CD4-positive, alpha-beta T cell (primary cell): ENCODE data around the gene CDT1. TPM values are rescaled to one million over a fixed set of nuclear protein-coding genes. Genes with fewer than 3 reads are reported as not detected.

ENCODE experiments used
- ATAC-seq: fragments of 200-7000 bp; cut with Tn5 transposase; one replicate; pipeline ENCODE4 v1.10.0; 2022; ENCODE audit warnings: mild to moderate bottlenecking; ENCODE audit not compliant: poor library complexity
- CTCF ChIA-PET: fragments of 350-600 bp; sonication (Branson Sonifier 250); formaldehyde crosslinking; loops from one replicate; lab custom pipeline; 2021; ENCODE audit warnings: antibody characterized with exemption, inconsistent platforms; lab: Charles Lee
- POLR2A ChIA-PET: fragments of 350-600 bp; sonication (Branson Sonifier 250); formaldehyde crosslinking; loops from one replicate; lab custom pipeline; 2021; ENCODE audit warnings: antibody characterized with exemption, inconsistent platforms; lab: Charles Lee
- DNase-seq, 14 experiments: peaks; one replicate each; pipeline ENCODE4 v3.0.0-alpha.2; 2013 to 2020; ENCODE audit warnings: mixed read lengths in 2 of 14
- H3K27ac ChIP-seq, 2 donors: one replicate each; pipeline versions ENCODE4 v1.5.1 to v1.7.0; 2013; ENCODE audit warnings: low read length in 2 of 2, low read depth in 1 of 2, mild to moderate bottlenecking in 1 of 2
- H3K27me3 ChIP-seq, 2 experiments: 1 replicate in 1 of 2; 2 replicates in 1 of 2; pipeline versions ENCODE4 v1.6.1 to v1.7.0; 2013; ENCODE audit warnings: low read length in 2 of 2, control low read depth in 1 of 2, mild to moderate bottlenecking in 1 of 2, moderate library complexity in 1 of 2; ENCODE audit not compliant: insufficient read depth in 2 of 2, control insufficient read depth in 1 of 2
- H3K36me3 ChIP-seq: one replicate; pipeline ENCODE4 v1.6.1; 2013; ENCODE audit warnings: low read length, control low read depth; ENCODE audit not compliant: insufficient read depth
- H3K4me1 ChIP-seq: one replicate; pipeline ENCODE4 v1.6.1; 2013; ENCODE audit warnings: low read length, control low read depth; ENCODE audit not compliant: insufficient read depth
- H3K4me3 ChIP-seq: one replicate; pipeline ENCODE4 v1.5.1; 2013; ENCODE audit warnings: mild to moderate bottlenecking, low read length, moderate library complexity
- H3K9me3 ChIP-seq, 2 experiments: 1 replicate in 1 of 2; 2 replicates in 1 of 2; pipeline versions ENCODE4 v1.6.1 to v1.7.0; 2013; ENCODE audit warnings: low read length in 2 of 2, mild to moderate bottlenecking in 2 of 2, control low read depth in 1 of 2, moderate library complexity in 1 of 2; ENCODE audit not compliant: control insufficient read depth in 1 of 2, insufficient read depth in 1 of 2
- H3K27ac Mint-ChIP-seq: one replicate; pipeline ENCODE4 v1.8.0; 2020; ENCODE audit warnings: mixed read lengths
- H3K27me3 Mint-ChIP-seq: one replicate; pipeline ENCODE4 v1.8.0; 2021; ENCODE audit warnings: mixed read lengths
- H3K36me3 Mint-ChIP-seq: one replicate; pipeline ENCODE4 v1.8.0; 2021; ENCODE audit warnings: low read depth, mixed read lengths
- H3K4me1 Mint-ChIP-seq: one replicate; pipeline ENCODE4 v1.8.0; 2021; ENCODE audit warnings: low read depth, mixed read lengths
- H3K4me3 Mint-ChIP-seq: one replicate; pipeline ENCODE4 v1.8.0; 2020; ENCODE audit warnings: mild to moderate bottlenecking, mixed read lengths
- H3K9me3 Mint-ChIP-seq: one replicate; pipeline ENCODE4 v1.8.0; 2020; ENCODE audit warnings: mixed read lengths
- intact Hi-C, 2 experiments: fragments of 100-400 bp; cut with DNase I in 1 of 2; cut with micrococcal nuclease in 1 of 2; formaldehyde crosslinking; loops; one replicate each; pipeline versions ENCODE4 v1.15.1 to v1.9.0; 2023 to 2025; cut with DNase I, micrococcal nuclease
- total RNA-seq, 174 experiments: library from RNA in 2 of 174; stranded (reverse) in 2 of 174; gene quantifications; one replicate each; pipeline ENCODE4 v1.2.3 and lab custom pipeline; 2021 to 2026
- TF ChIP-seq, protein P1 (sequence below): fragments of 200-600 bp; IDR thresholded peaks from one replicate; pipeline ENCODE4 v1.8.0; 2022; ENCODE audit warnings: antibody characterized with exemption, mild to moderate bottlenecking

Gene CDT1
- total RNA-seq, 2 experiments from 2014 or later: 0.47 to 1.0 TPM

DNA sequence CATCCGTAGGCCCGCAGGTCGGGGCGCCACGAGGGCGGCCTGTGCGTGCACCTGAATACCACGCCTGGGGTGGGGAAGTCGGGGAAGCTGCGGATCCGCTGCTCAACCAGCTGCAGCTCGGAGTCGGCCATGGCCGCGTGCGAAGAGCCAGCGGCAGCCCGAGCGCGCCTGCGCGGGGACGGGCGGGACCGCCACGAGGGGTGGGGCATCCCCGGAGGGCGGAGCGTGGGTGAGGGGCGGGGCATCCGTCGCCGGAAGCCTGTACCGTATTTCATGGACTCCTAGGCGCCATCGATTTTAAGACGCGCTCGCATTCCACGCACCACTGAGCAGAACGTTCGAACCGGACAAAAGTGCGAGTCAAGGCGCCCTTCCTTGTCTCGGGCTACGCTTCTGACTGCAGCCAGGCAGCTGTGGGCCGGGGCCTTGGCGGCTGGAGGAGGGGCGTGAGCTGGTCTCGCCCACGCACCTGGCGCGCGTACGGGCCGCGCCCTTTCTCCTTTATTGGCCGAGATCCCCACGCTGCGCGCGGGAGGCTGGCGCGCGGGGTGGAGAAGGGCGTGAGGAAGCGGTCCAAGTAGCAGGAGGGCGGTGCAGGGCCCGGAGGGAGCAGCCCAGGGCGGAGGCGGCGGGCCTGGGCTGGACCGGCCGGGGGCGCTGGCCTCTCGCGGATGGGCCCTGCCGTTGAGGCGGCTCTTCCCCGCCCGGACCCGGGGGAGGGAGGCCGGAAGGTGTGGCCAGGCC, 8.4 kb downstream of the CDT1 start, which contains the start of gene APRT:
TSS of gene APRT (minus strand) at position 160 of the 744 bp plus-strand sequence. CDS start at position 131, 29 bp downstream.
- H3K9me3 Mint-ChIP-seq: no peaks in the 10 kb centered on the region

DNA sequence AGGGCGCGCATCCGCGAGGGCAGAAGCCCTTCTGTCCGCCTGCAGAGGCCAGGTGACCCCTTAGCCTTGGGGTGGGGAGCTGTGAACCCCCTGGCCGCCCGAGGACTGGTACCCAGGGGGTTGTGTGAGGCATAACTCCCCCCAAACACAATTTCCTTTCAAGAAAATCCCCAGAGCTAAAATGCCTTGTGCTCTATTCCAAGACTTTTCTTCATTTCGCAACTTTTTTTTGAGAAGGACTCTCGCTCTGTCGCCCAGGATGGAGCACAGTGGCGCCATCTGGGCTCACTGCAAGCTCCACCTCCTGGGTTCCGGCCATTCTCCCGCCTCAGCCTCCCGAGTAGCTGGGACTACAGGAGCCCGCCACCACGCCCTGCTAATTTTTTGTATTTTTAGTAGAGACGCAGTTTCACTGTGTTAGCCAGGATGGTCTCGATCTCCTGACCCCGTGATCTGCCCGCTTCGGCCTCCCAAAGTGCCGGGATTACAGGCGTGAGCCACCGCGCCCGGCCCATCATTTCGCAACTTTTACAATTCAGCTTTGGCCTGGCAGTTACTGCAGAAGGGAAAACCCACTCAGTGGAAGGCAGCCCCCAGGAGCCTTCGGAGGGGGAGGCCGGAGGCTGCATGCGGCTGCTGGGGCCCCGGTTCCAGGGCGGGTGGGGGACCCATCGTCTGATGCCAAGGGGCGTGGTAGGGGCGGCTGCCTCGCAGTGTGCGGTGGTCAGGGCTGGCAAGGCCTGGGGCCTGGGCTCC, 9.1 kb downstream of the CDT1 start:
- H3K36me3 ChIP-seq: peaks cover 23% of the 10 kb centered on the region
- peak overlapping the region in 1 of 2 donors; percentile 70 for H3K27ac ChIP-seq
- DNase-seq (peak in 4 of 14 experiments; percentile 23 to 58 (median 48)), ATAC-seq (no peak)
- H3K4me3 ChIP-seq: peak overlapping the region; percentile 75
- Mint-ChIP-seq H3K27me3 (no peaks in the 10 kb centered on the region), H3K4me1 (peaks cover 4% of the 10 kb centered on the region), H3K4me3 (peak overlapping the region; percentile 84), H3K9me3 (no peaks in the 10 kb centered on the region), H3K36me3 (peaks cover 8% of the 10 kb centered on the region), H3K27ac (peak overlapping the region; percentile 95)
- POLR2A ChIA-PET: interaction anchor here (0.6 to 5.5 kb wide), 19 partner anchors 9 to 695 kb away, joined by 3 to 67 read pairs (median 4); partner anchors contain the start of genes CDT1, GALNS, PIEZO1 and SPG7
- TF ChIP-seq, protein P1, sequence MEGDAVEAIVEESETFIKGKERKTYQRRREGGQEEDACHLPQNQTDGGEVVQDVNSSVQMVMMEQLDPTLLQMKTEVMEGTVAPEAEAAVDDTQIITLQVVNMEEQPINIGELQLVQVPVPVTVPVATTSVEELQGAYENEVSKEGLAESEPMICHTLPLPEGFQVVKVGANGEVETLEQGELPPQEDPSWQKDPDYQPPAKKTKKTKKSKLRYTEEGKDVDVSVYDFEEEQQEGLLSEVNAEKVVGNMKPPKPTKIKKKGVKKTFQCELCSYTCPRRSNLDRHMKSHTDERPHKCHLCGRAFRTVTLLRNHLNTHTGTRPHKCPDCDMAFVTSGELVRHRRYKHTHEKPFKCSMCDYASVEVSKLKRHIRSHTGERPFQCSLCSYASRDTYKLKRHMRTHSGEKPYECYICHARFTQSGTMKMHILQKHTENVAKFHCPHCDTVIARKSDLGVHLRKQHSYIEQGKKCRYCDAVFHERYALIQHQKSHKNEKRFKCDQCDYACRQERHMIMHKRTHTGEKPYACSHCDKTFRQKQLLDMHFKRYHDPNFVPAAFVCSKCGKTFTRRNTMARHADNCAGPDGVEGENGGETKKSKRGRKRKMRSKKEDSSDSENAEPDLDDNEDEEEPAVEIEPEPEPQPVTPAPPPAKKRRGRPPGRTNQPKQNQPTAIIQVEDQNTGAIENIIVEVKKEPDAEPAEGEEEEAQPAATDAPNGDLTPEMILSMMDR: peak; percentile 22
- no peaks in the 10 kb centered on the region for H3K9me3 ChIP-seq
- intact Hi-C loops: loop anchor here (1.0 to 2.0 kb wide), 2 partner anchors 45 to 404 kb away; partner anchors contain the start of genes TRAPPC2L (in 1 of the 2) and ZNF778 (in 1 of the 2)
- H3K4me1 ChIP-seq: peaks cover 29% of the 10 kb centered on the region
- CTCF ChIA-PET: interaction anchor here (0.9 to 4.2 kb wide), 4 partner anchors 18 to 75 kb away, joined by 3 to 19 read pairs (median 10); partner anchors contain the start of genes GALNS and TRAPPC2L
- no peaks in the 10 kb centered on the region for H3K27me3 ChIP-seq

More for the DNA sequence above, 8.4 kb downstream of the CDT1 start, which contains the start of gene APRT:
- H3K36me3 ChIP-seq: peaks cover 23% of the 10 kb centered on the region
- peak within 1 kb of the TSS; percentile 64 to 70 for H3K27ac ChIP-seq
- TF ChIP-seq, protein P1: no peak
- Mint-ChIP-seq H3K36me3 (peaks cover 8% of the 10 kb centered on the region), H3K4me1 (peaks cover 4% of the 10 kb centered on the region), H3K27ac (peak within 1 kb of the TSS; percentile 95), H3K4me3 (peak within 1 kb of the TSS; percentile 99), H3K27me3 (no peaks in the 10 kb centered on the region)
- H3K4me3 ChIP-seq: peak within 1 kb of the TSS; percentile 75
- intact Hi-C loops: loop anchor here (1.0 to 2.0 kb wide), 3 partner anchors 9 to 405 kb away; partner anchors contain the start of genes CDT1 (in 1 of the 2), TRAPPC2L (in 1 of the 2) and ZNF778 (in 1 of the 2)
- peak; percentile 93 to 99 (median 98) for DNase-seq
- CTCF ChIA-PET: interaction anchor here (0.9 to 4.2 kb wide), 3 partner anchors 17 to 75 kb away, joined by 5 to 19 read pairs (median 16); partner anchors contain the start of genes GALNS and TRAPPC2L
- no peaks in the 10 kb centered on the region for H3K27me3 ChIP-seq
- H3K4me1 ChIP-seq: peaks cover 29% of the 10 kb centered on the region
- no peaks in the 10 kb centered on the region for H3K9me3 ChIP-seq
- POLR2A ChIA-PET: interaction anchor here (0.9 to 5.5 kb wide), 20 partner anchors 9 to 435 kb away, joined by 3 to 67 read pairs (median 5); partner anchors contain the start of genes CDT1, GALNS, PIEZO1 and TRAPPC2L
- peak; percentile 90 for ATAC-seq
